IMR-90 (cell line): ENCODE data around the gene RNU1-3.

ENCODE experiments used
- BHLHE40 ChIP-seq: fragments of 150-350 bp; IDR thresholded peaks from 2 replicates; pipeline ENCODE4 v1.6.1; 2016; ENCODE audit warnings: mild to moderate bottlenecking, low read depth, low read length
- ELK1 ChIP-seq: fragments of 150-350 bp; IDR thresholded peaks from 2 replicates; pipeline ENCODE4 v1.6.1; 2016; ENCODE audit warnings: low read depth, mild to moderate bottlenecking, low read length, moderate library complexity, borderline replicate concordance
- FOS ChIP-seq: fragments of 150-350 bp; IDR thresholded peaks from 2 replicates; pipeline ENCODE4 v1.6.1; 2016; ENCODE audit warnings: low read depth, low read length
- MAFK ChIP-seq: IDR thresholded peaks from 2 replicates; pipeline ENCODE4 v1.6.1; 2012; ENCODE audit warnings: low read depth, low read length, improper control_type of control experiment
- MXI1 ChIP-seq: IDR thresholded peaks from 2 replicates; pipeline ENCODE4 v1.6.1; 2012; ENCODE audit warnings: low read depth, mild to moderate bottlenecking, low read length, moderate library complexity, borderline replicate concordance
- POLR2A ChIP-seq: IDR thresholded peaks from 2 replicates; pipeline ENCODE4 v1.6.1; 2012; ENCODE audit warnings: mild to moderate bottlenecking, low read depth, low read length
- RAD21 ChIP-seq: IDR thresholded peaks from 2 replicates; pipeline ENCODE4 v1.6.1; 2012; ENCODE audit warnings: low read length, improper control_type of control experiment
- SMC3 ChIP-seq: fragments of 150-350 bp; IDR thresholded peaks from 2 replicates; pipeline ENCODE4 v1.6.1; 2016; ENCODE audit warnings: low read depth, mild to moderate bottlenecking, antibody characterized with exemption, low read length, moderate library complexity
- TF ChIP-seq, protein P1 (sequence below): conservative IDR thresholded peaks from 2 replicates; pipeline ENCODE4 v1.5.1; 2012; ENCODE audit warnings: mild to moderate bottlenecking, low read depth, low read length, improper control_type of control experiment

DNA sequence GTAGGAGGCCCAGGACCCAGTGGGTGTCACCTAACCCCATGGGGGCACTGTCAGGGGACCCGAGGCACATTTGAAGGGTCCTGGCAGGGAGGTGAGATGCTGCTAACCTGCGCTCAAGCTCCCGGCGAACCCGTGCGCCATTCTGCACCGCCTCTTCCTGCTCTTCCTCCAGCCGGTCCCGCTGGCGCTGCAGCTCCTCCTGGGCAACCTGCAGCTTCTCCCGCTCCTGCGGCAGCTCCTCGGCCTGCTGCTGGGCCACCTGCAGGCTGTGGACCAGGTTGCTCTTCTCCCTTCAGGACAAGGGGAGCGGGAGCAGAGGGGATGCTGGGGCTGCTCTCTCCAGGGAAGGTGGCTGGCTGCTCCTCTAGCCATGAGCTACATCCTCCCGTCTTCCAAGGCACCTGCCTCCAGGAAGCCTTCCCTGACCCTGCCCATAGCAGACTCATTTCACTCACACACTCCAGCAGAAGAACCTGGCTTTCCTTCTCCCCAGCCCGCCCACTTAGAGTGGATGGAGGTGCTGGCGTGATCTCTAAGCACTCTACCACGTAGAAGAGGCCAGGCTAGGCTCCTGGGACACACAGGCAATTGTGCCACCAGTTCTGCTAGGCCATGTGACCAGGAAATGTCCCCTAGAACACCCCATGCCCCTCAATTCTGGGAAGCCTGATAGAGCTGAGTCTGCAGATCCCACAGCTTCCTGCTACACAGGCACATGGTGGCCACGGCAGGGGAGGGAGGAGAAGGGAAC is 38.2 kb downstream of the RNU1-3 start:
- TF ChIP-seq POLR2A = no peak
- no peak for TF ChIP-seq BHLHE40
- TF ChIP-seq, protein P1, sequence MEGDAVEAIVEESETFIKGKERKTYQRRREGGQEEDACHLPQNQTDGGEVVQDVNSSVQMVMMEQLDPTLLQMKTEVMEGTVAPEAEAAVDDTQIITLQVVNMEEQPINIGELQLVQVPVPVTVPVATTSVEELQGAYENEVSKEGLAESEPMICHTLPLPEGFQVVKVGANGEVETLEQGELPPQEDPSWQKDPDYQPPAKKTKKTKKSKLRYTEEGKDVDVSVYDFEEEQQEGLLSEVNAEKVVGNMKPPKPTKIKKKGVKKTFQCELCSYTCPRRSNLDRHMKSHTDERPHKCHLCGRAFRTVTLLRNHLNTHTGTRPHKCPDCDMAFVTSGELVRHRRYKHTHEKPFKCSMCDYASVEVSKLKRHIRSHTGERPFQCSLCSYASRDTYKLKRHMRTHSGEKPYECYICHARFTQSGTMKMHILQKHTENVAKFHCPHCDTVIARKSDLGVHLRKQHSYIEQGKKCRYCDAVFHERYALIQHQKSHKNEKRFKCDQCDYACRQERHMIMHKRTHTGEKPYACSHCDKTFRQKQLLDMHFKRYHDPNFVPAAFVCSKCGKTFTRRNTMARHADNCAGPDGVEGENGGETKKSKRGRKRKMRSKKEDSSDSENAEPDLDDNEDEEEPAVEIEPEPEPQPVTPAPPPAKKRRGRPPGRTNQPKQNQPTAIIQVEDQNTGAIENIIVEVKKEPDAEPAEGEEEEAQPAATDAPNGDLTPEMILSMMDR = no peak
- no peak for TF ChIP-seq ELK1
- TF ChIP-seq SMC3 = no peak
- no peak for TF ChIP-seq FOS
- no peak for TF ChIP-seq RAD21
- no peak for TF ChIP-seq MAFK
- TF ChIP-seq MXI1 = no peak
